Ascending aorta (tissue), 2 donors: ENCODE measurements around the gene MAPK4. TPM values are rescaled to one million over a fixed set of nuclear protein-coding genes. Genes with fewer than 3 reads are reported as not detected.

ENCODE experiments used
- DNase-seq, 2 donors: peaks; one replicate each; pipeline ENCODE4 v3.0.0-alpha.2; 2019; ENCODE audit warnings: low spot score in 2 of 2
- H3K27ac ChIP-seq, 2 donors: fragments of 200-600 bp; sonication (generic); one replicate each; pipeline ENCODE4 v1.5.1; 2016 to 2017; ENCODE audit warnings: mild to moderate bottlenecking in 1 of 2
- H3K27me3 ChIP-seq: fragments of 200-600 bp; sonication (generic); one replicate; pipeline ENCODE4 v1.5.1; 2017
- H3K36me3 ChIP-seq, 2 donors: fragments of 200-600 bp; sonication (generic); one replicate each; pipeline ENCODE4 v1.5.1; 2016
- H3K4me1 ChIP-seq, 2 donors: fragments of 200-600 bp; sonication (generic); one replicate each; pipeline ENCODE4 v1.5.1; 2016 to 2017; ENCODE audit warnings: mild to moderate bottlenecking in 1 of 2
- H3K4me3 ChIP-seq, 2 donors: fragments of 200-600 bp; sonication (generic); one replicate each; pipeline ENCODE4 v1.5.1; 2016 to 2017; ENCODE audit warnings: mild to moderate bottlenecking in 1 of 2
- H3K9me3 ChIP-seq, 2 donors: fragments of 200-600 bp; sonication (generic); one replicate each; pipeline ENCODE4 v1.5.1; 2016
- CTCF ChIP-seq, 3 experiments: fragments of 200-600 bp in 2 of 3; fragments of 450-650 bp in 1 of 3; sonication (generic) in 2 of 3; IDR thresholded peaks; one replicate each; pipeline ENCODE4 v1.5.1; 2016 to 2019; ENCODE audit warnings: antibody characterized with exemption in 3 of 3, mild to moderate bottlenecking in 1 of 3, moderate library complexity in 1 of 3
- intact Hi-C: fragments of 100-400 bp; cut with DNase I; formaldehyde crosslinking; loops from one replicate; pipeline ENCODE4 v1.15.1; 2023
- total RNA-seq: library from RNA; depleted of rRNA; stranded (reverse); fragments of >200 nt; gene quantifications from one replicate; pipeline ENCODE4 v1.1.0, GENCODE V29; 2016

Gene MAPK4
- total RNA-seq, 1 donor from 2014 or later: 1.2 TPM

GRCh38 chr18:50638884-50639420, 79.1 kb downstream of the MAPK4 start:
- H3K27me3 ChIP-seq: no peaks in the 10 kb centered on the region
- no peaks in the 10 kb centered on the region for H3K36me3 ChIP-seq
- peak in 1 of 2 donors; percentile 38 for DNase-seq
- no peak for TF ChIP-seq CTCF (IDR thresholded peaks at IDR 0.05)
- intact Hi-C loops: no loop called here
- H3K9me3 ChIP-seq: no peaks in the 10 kb centered on the region
- H3K4me1 ChIP-seq: peaks cover 0 to 9% of the 10 kb centered on the region in 2 donors
- no peak overlapping the region for H3K27ac ChIP-seq
- H3K4me3 ChIP-seq: no peak overlapping the region

- no peaks in the 10 kb centered on the region for H3K27me3 ChIP-seq
- no peak for DNase-seq
- no peak overlapping the region for H3K4me3 ChIP-seq
- no peak overlapping the region for H3K27ac ChIP-seq
- H3K36me3 ChIP-seq: no peaks in the 10 kb centered on the region
- intact Hi-C loops: no loop called here
- no peaks in the 10 kb centered on the region for H3K9me3 ChIP-seq
- TF ChIP-seq CTCF (IDR thresholded peaks at IDR 0.05): no peak
- H3K4me1 ChIP-seq: peaks cover 0 to 9% of the 10 kb centered on the region in 2 donors
These were observed 79.8 kb downstream of the MAPK4 start for GRCh38 chr18:50639711-50640110.

GRCh38 chr18:50642439-50642838, 82.6 kb downstream of the MAPK4 start:
- TF ChIP-seq CTCF (IDR thresholded peaks at IDR 0.05): no peak

GRCh38 chr18:50644146-50644545, 84.3 kb downstream of the MAPK4 start:
- Histone ChIP-seq H3K4me3 (no peak overlapping the region), H3K27ac (no peak overlapping the region), H3K4me1 (peaks cover 0 to 6% of the 10 kb centered on the region in 2 donors), H3K9me3 (no peaks in the 10 kb centered on the region), H3K36me3 (no peaks in the 10 kb centered on the region), H3K27me3 (no peaks in the 10 kb centered on the region)
- no peak for DNase-seq
- TF ChIP-seq CTCF (IDR thresholded peaks at IDR 0.05): no peak
- intact Hi-C loops: no loop called here

More at GRCh38 chr18:50642439-50642838, 82.6 kb downstream of the MAPK4 start:
- Histone ChIP-seq H3K4me3 (no peak overlapping the region), H3K9me3 (no peaks in the 10 kb centered on the region), H3K36me3 (no peaks in the 10 kb centered on the region), H3K27ac (no peak overlapping the region), H3K27me3 (no peaks in the 10 kb centered on the region), H3K4me1 (peaks cover 0 to 9% of the 10 kb centered on the region in 2 donors)
- no peak for DNase-seq
- intact Hi-C loops: no loop called here

- intact Hi-C loops: no loop called here
- Histone ChIP-seq H3K27ac (no peak overlapping the region), H3K4me3 (no peak overlapping the region), H3K36me3 (no peaks in the 10 kb centered on the region), H3K4me1 (peaks cover 3 to 10% of the 10 kb centered on the region in 2 donors), H3K27me3 (no peaks in the 10 kb centered on the region), H3K9me3 (no peaks in the 10 kb centered on the region)
- DNase-seq: no peak
- TF ChIP-seq CTCF (IDR thresholded peaks at IDR 0.05): no peak
These were observed 84.9 kb downstream of the MAPK4 start for GRCh38 chr18:50644807-50645206.

- intact Hi-C loops: no loop called here
- Histone ChIP-seq H3K36me3 (no peaks in the 10 kb centered on the region), H3K4me3 (no peak overlapping the region), H3K4me1 (peaks cover 11 to 20% of the 10 kb centered on the region in 2 donors), H3K27ac (no peak overlapping the region), H3K9me3 (no peaks in the 10 kb centered on the region), H3K27me3 (no peaks in the 10 kb centered on the region)
- no peak for TF ChIP-seq CTCF (IDR thresholded peaks at IDR 0.05)
- DNase-seq: no peak
These were observed 87.3 kb downstream of the MAPK4 start for GRCh38 chr18:50647237-50647636.
